ENCODE results near the gene DOK5.
"Not testable (repeated sequence)": the region's sequence is repeated elsewhere in the genome, so short reads cannot be mapped to it uniquely, and the experiment has no call there.

The DOK5 gene

DNA sequence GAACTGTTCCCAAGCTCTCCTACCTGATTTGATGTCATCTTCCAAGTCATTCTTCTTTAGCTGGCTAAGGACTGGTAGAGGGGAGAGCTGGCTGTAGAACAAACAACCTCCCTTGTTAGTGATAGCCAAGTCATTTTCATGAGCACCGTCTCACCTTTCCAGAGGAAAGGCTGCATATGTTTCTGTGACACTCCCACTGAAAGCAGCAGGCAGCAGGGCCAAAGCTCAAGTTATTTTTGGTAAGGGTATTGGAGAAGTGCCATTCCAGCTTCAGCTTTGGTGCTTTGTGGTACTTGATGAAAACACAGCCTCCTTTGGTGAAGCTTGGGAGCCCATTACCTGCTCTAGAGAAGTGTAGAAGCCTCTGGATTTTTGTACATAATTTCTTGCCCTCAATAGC is 5.4 kb upstream of the DOK5 start:
- in situ Hi-C loops (cut with HindIII; ENCODE audit: low sequenced_read_pairs) = no loop called here

DNA sequence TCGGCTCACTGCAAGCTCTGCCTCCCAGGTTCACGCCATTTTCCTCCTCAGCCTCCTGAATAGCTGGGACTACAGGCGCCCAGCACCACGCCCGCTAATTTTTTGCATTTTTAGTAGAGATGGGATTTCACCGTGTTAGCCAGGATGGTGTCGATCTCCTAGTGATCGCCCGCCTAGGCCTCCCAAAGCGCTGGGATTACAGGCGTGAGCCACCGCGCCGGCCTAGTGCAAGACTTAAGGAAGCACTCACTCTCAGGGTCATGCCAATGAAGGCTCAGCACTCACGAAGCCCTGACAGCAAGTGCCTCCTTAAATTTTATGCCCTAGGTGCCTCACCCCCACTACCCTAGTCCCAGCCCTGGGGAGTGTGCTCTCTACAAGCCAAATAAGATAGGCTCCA is 4.7 kb upstream of the DOK5 start:
- in situ Hi-C loops (cut with HindIII; ENCODE audit: low sequenced_read_pairs) = no loop called here

DNA sequence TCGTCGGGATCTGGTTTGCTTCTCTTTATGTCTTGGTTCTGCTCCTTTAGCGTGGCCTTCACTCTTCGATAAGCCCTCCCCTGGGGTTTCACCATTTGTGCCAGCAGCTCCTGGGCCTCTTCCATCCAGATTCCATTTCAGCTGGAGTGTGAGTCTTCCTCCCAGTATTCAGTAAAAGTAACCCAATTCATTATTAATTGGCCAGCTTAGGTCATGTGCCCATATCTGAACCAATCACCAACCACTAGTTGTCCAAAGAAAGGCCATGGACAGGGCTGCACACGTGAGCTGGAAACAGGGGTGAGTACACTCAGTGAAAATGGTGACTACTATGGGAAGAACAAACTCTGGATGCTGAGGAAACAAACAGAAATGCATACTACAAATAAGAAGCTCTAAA is 2.8 kb upstream of the DOK5 start:
- in situ Hi-C loops (cut with HindIII; ENCODE audit: low sequenced_read_pairs) = no loop called here

DNA sequence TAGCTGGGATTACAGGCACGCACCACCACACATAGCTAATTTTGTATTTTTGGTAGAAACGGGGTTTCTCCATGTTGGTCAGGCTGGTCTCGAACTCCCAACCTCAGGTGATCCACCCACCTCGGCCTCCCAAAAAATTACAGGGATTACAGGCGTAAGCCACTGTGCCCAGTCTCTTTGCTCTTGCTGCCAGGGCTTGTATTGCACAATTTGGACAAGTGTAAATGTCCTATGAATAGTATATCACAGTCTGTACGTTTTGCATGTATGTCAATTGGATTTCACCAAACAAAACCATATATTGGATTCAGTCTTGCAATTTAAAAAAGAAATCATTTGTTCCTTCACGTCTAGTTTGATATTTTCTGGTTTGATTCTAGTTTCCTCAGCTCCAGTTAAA is 2.1 kb upstream of the DOK5 start:
- in situ Hi-C loops (cut with HindIII; ENCODE audit: low sequenced_read_pairs) = no loop called here

DNA sequence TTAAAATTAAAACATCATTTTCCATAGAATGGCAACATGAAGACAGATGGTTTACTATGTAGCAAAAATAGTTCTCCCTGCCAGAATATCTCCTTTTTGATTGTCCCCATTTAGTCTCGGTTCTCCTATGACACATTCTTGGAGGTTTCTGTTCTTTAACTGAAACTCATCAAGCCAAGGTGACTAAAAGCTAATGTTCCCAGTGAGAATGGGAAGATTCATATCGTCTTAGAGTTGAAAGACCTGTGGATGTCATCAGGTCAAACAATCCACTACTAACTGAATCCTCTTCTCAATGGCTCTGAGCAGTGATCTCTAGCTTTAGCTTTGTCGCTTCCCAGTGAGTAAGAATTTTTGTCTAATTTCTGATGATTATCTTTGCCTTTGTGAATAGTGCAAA is 1.3 kb upstream of the DOK5 start:
- in situ Hi-C loops (cut with HindIII; ENCODE audit: low sequenced_read_pairs) = no loop called here

DNA sequence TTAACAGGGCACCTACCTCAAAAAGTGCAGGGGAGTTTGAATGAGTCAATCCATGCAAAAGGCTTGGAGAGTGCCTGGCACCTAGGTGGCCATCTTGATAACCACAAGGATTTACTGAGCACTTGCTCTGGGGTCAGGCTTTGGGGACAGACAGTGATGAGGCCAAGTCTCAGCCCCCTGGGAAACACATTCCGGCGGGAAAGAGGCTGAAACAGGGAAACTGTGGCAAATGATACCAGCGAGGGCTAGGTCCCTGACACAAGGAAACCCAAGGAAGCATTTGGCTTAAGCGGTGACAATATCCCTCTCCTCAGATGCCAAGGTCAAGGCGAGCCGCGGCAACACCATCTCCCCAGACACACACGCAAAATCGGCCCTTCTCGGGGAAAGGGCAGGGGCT is 527 bp upstream of the DOK5 start:
- in situ Hi-C loops (cut with HindIII; ENCODE audit: low sequenced_read_pairs) = no loop called here

DNA sequence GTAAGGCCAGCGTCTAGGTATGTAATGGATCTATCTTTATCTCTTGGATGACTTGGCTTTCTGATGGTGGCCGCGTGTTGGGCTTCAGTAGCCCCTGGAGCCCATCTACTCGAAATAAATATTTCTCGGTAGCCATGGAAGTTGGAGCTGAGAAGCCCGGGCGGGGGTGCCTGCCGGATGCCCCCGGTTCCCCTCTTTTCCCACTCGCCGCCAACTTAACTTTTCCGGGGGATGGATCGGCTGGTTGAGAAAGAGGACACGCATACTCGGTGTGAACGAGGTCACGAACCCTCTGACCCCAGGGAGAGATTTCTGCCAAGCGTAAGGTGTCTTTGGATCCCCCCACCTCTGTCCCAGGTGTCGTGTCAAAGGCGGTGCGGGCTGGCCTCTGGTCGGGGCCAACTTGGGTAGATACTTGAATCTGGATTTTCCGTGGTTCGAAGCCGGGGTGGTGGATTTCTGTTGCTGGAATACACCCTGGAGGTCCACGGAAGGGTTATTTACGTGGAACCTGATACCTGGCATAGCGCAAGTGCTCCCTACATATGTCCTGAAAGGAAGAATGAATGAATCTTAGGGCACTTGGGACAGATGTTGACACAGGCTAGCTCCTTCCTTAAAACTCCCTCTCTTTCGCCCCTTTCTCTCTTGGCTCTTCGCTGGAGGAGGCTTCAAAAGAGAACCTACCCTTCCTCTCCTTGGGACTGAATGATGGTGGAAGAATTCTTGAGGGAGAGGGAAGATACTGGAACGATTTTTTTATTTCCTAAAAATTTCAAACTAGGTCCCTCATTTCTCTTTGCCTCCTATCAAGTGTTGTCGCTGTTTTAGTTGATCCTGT is 996 bp downstream of the DOK5 start:
- in situ Hi-C loops (cut with HindIII; ENCODE audit: low sequenced_read_pairs) = no loop called here

DNA sequence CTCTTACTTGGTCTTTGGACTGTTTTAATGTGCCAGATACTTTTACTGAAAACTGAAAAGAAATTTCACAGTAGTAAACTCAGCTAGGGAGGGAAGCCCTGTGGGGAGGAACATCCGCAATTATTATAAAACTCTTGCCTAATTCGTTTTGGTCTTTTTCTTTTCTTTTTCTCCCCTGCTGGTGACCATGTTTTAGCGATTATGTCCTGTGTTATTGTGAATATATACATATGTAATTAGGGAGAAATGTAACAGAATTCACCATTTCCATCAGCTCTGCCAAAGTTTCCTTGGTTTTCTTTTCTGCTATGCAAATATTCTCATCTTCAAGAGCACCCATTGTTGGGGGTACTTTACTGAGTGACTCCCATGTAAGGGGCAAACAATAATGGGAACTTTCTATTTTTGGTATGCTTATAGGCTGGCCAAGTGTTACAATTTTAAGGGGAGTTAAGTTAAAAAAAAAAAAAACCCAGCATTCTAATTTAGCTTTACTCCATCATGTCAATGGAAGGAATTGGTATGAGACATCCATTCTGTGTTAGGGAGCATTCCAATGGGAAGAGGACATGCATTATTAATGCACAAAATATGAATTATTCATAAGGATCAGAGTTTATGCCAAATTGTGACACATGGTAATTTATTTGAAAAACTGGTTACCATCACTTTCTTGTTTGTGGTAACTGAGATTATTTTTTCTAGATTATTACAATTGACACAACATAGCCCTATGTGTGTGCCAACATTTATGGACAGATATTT is 2.0 kb downstream of the DOK5 start:
- in situ Hi-C loops (cut with HindIII; ENCODE audit: low sequenced_read_pairs) = no loop called here

DNA sequence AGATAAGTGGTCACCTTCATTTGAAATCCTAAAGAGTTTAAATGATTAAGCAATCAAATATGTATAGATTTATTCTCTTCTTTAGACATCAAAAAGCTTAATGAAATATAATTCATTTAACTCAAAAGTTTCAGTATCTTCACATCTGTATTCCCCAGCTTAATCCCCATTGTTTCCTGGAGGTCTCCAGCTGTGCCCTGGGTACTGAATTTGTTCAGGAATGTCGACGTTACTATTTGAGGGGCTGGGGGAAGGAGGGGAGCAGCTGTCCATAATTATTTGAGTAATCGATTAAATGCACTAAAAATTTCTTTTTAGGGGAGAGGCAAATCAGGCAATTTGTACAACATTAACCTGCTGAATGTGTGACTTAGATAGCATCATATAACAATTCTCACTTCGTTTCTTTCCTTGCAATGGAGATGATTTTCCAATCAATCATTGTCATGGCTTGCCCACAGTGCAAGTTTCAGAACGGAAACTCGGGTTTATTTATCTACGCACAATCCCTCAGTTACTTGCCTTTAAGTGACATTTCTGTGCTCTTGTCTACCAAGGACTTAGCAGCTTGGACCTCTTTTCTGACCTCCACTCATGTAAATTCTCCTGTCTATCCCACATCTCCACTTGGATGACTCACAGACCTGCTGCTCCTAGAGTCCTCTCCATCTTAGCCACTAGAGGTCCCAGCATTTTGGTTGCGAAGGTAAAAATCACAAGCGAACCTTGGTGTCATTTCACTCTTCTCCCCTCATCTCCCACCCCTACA is 3.9 kb downstream of the DOK5 start:
- in situ Hi-C loops (cut with HindIII; ENCODE audit: low sequenced_read_pairs) = no loop called here

DNA sequence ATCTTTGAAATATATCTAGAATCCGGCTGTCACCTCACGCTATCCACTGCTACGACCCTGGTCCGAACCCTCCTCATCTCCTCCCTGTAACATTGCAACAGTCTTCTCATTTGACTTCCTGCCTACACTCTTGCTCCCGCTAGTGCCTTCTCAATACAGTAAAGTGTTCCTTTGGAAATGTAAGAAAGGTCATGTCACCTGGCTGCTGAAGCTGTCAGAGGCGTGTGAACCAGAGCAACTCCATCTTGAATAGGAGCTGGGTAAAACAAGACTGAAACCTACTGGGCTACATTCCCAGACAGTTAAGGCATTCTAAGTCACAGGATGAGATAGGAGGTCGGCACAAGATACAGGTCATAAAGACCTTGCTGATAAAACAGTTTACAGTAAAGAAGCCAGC is 4.5 kb downstream of the DOK5 start:
- in situ Hi-C loops (cut with HindIII; ENCODE audit: low sequenced_read_pairs) = not testable (repeated sequence)

DNA sequence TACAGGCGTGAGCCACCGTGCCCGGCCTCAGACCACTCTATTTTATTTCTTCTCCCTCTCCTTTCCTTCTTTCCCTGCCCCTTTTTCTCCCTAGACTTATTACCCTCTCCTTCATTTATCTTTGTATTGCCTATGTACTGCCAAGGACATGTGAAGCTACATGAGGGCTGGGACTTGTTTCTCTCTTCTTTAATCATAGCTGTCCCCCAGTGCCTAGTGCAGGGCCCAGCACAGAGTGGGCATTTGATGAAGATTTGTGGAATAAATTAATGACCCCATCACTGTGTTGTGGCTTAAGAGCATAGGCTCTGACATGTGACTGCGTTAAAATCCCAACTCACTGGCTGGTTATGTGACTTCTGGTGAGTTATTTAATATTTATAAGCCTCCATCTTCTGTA is 6.0 kb downstream of the DOK5 start:
- in situ Hi-C loops (cut with HindIII; ENCODE audit: low sequenced_read_pairs) = no loop called here

DNA sequence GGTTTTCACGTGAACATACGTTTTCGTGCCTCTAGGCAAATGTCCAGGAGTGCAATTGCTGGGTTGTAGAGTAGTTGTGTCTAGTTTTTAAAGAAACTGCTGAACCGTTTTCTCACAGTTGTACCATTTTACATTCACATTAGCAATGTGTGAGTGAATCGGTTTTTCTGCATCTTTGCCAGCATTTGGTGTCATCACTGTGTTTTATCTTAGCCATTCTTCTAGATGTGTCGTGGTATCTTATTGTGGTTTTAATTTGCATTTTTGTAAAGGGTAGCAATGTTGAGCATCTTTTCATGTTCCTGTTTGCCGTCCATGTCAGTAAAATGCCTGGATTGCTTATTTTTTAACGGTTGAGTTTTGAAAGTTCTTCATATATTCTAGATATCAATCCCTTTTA is 10.2 kb downstream of the DOK5 start:
- in situ Hi-C loops (cut with HindIII; ENCODE audit: low sequenced_read_pairs) = no loop called here

DNA sequence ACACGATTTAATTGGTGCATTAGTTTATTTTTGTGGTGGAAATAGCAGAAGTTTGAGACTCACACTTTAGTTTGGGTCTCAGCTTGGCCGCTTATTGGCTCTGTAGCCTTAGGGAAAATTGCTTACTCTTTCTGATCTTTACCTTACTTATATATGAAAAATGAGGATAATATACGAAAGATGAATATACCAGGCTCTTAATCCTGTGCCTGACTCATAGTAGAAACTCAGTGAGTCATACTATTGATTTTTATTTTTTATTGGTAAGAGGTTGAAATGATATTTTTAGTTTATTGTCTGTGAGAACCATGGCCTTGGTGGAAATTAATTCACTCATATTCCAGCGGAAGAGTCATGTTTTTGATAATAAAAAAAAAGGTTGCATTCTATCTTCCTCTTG is 11.2 kb downstream of the DOK5 start:
- in situ Hi-C loops (cut with HindIII; ENCODE audit: low sequenced_read_pairs) = no loop called here

DNA sequence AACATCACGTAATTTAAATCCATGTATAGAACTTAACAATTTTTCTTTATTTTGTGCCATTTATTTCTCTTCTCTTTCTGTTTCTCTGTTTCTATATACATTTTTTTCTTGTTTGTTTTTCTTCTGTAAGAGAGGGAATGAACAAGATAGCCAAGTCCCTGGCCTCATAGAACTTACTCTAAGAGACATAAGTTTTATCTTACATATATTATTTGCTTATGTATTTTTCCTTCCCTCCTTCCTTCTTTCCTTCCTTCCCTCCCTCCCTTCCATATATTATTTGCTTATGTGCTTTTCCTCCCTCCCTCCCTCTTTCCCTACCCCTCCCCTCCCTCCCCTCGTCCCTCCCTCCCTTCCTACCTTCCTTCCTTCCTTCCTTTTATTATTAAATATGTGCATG is 13.0 kb downstream of the DOK5 start:
- in situ Hi-C loops (cut with HindIII; ENCODE audit: low sequenced_read_pairs) = no loop called here

DNA sequence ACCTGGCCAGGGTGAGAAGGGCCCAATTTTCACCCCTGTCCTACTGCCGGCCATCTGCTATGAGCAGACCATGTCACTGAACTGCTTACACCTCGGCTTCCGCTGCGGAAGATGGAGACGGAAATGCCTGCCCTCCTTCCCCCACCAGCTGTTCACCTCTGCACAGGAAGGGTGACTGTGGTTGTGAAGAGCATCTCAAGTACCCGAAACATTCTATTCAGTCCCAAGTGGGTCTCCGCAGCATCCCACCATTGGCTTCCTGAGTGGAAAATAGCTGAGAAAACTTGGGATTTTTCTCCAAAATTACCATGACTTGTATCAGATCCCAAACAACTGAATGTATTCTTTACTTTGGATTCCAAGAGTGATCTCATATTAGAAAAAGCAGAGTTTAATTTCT is 16.1 kb downstream of the DOK5 start:
- in situ Hi-C loops (cut with HindIII; ENCODE audit: low sequenced_read_pairs) = no loop called here

DNA sequence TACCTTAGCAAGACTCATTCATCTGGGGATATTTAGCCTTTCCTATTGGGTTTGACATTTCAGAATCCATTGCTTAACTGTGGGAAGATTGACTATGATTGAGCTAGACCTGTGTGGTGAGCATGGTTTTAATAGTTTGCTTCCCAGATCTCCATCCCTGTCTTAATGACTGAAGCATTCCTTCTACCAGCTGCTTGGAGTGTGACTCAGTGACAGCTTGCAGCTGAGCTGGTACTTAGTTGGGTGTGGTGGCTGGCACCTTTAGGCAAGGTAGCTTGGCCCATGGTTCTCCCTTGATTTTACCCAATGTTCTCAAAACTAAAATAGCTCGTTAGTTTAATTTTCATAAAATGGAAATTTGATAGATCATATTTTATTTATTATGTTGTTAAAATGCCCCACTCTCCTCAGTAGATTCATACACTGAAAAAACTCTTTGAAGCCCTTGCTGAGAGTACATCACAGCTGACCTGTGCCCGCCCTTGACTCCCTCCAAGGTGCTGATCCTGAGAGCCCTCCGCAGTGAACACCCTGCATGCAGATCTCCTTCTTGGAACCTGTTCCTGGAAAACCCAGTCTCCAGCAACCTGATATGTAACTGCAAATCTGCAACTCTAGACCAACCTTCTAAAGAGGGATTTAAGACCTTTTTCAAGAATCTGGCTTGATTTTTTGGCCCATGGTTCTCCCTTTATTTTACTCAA is 19.1 kb downstream of the DOK5 start:
- in situ Hi-C loops (cut with HindIII; ENCODE audit: low sequenced_read_pairs) = no loop called here

DNA sequence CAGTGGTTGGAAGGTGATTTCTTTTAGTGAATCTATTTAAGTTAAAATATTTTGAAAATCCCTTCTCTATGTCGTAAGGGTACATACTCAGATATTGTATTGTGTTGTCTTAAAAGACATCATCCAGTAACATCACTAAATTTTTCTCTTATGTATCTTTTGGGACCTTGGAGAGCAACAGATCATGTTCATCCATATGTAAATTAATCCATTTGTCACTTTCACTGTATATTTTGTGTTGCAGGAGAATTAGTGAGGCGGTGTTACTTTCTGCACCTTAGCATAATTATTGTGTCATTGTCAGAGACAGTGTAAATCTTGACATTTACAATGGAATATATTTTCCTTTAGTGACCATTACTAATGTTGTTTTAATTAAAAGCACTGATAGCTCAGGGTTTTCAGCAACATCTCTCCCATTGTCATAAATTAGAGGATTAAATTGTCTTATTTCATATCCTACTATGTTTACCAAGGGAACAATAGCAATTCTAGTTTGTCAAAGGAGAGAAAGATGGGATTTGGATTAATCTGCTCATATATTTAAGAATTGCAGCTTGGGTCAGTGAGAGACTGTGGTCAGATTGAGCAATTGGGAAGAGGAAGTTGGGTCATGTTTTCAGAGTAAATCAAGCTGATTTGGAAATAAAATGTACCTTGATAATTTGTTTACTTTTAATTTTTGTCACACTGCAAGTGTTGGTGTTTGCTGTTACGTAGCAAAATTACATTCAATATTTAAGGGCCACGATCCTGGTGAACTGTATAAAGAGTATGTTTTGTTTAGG is 22.7 kb downstream of the DOK5 start:
- in situ Hi-C loops (cut with HindIII; ENCODE audit: low sequenced_read_pairs) = no loop called here

DNA sequence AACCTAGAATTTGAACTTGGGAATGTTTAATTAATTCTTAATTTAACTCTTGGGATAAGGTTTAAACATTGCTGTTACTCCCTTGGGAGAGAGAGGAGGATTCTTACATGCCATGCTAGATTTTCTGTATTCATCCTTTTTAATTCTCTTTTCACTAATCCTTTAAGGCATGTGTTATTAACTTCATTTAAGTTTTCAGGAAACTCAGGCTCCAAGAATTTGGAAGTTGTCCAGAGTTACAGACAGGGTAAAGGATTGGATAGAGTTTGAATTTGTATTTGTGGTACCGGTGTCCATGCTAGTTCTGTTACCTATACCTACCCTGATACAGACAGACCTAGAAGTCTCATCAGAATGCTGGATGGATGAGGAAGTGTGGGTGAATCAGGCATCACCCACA is 23.7 kb downstream of the DOK5 start:
- in situ Hi-C loops (cut with HindIII; ENCODE audit: low sequenced_read_pairs) = no loop called here

DNA sequence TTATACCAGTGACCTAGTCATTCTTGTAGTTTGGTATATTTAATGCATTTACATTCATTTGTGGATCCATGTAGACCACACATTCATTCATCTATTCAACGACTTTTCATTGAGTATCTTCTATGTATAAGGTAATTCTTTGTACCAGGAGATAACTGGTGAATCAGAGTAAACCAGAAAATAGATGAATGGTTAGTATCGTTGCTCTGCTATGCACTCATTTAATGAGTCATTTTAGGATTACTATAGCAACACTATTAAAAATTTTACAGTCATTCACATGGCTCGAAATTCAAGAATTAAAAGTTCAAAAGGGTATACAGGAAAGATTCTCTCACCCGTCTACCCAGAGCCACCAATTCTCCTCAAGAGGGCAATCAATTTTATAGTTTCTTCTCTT is 26.8 kb downstream of the DOK5 start:
- in situ Hi-C loops (cut with HindIII; ENCODE audit: low sequenced_read_pairs) = no loop called here

DNA sequence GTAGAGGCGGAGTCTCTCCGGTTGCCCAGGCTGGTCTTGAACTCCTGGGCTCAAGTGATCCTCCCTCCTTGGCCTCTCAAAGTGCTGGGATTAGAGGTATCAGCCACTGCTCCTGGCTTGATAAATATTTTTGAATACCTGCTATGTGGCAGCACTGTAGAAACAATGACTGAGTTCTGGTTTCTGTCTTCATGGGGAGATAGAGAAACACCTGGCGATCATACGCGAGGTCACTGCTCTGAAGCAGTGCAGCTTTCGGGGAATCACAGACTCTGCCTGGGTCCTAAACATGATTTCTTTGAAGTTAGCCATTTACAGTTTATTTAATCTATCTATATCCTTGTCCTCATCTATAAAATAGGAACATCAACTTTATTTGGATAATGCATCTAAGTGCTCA is 31.2 kb downstream of the DOK5 start:
- in situ Hi-C loops (cut with HindIII; ENCODE audit: low sequenced_read_pairs) = no loop called here
